Suprapubic skin (tissue), 4 donors: ENCODE measurements around the gene SLC9A9. TPM values are rescaled to one million over a fixed set of nuclear protein-coding genes. Genes with fewer than 3 reads are reported as not detected.

Experiments
- DNase-seq, 2 donors: peaks; one replicate each; pipeline ENCODE4 v3.0.0-alpha.2; 2019; ENCODE audit warnings: low spot score in 2 of 2
- H3K27ac ChIP-seq: fragments of 200-600 bp; sonication (generic); one replicate; pipeline ENCODE4 v1.5.1; 2019
- H3K27me3 ChIP-seq: fragments of 200-600 bp; sonication (generic); one replicate; pipeline ENCODE4 v1.5.1; 2019
- H3K36me3 ChIP-seq: fragments of 200-600 bp; sonication (generic); one replicate; pipeline ENCODE4 v1.5.1; 2019
- H3K4me1 ChIP-seq: fragments of 200-600 bp; sonication (generic); one replicate; pipeline ENCODE4 v1.5.1; 2019
- H3K4me3 ChIP-seq: fragments of 200-600 bp; sonication (generic); one replicate; pipeline ENCODE4 v1.5.1; 2019; ENCODE audit warnings: mild to moderate bottlenecking
- H3K9me3 ChIP-seq: fragments of 200-600 bp; sonication (generic); one replicate; pipeline ENCODE4 v1.5.1; 2019
- EP300 ChIP-seq: sonication (generic); formaldehyde crosslinking; IDR thresholded peaks from one replicate; pipeline ENCODE4 v1.6.1; 2017; ENCODE audit warnings: antibody characterized with exemption
- POLR2A ChIP-seq, 2 donors: fragments of 450-650 bp; IDR thresholded peaks; one replicate each; pipeline ENCODE4 v1.6.1; 2017; ENCODE audit warnings: antibody characterized with exemption in 2 of 2, mild to moderate bottlenecking in 2 of 2, moderate library complexity in 2 of 2
- POLR2AphosphoS5 ChIP-seq, 3 donors: sonication (generic); formaldehyde crosslinking; IDR thresholded peaks; one replicate each; pipeline ENCODE4 v1.6.1; 2017; ENCODE audit warnings: antibody characterized with exemption in 3 of 3
- WGBS: methylation state at CpG from one replicate; pipeline ENCODE4 v1.1.5; 2018; 5-methylcytosine and 5-hydroxymethylcytosine counted together
- total RNA-seq, 4 donors: library from RNA; depleted of rRNA; stranded (reverse); fragments of >200 nt; gene quantifications; one replicate each; pipeline ENCODE4 v1.1.0, GENCODE V29; 2016
- TF ChIP-seq, protein P1 (sequence below), 2 donors: fragments of 200-600 bp in 1 of 2; fragments of 450-650 bp in 1 of 2; sonication (generic) in 1 of 2; IDR thresholded peaks; one replicate each; pipeline ENCODE4 v1.5.1; 2016 to 2019; ENCODE audit warnings: antibody characterized with exemption in 2 of 2, mild to moderate bottlenecking in 1 of 2, moderate library complexity in 1 of 2

The SLC9A9 gene
- total RNA-seq, 4 donors from 2014 or later = 16.6 to 51.0 (median 30.0) TPM

DNA sequence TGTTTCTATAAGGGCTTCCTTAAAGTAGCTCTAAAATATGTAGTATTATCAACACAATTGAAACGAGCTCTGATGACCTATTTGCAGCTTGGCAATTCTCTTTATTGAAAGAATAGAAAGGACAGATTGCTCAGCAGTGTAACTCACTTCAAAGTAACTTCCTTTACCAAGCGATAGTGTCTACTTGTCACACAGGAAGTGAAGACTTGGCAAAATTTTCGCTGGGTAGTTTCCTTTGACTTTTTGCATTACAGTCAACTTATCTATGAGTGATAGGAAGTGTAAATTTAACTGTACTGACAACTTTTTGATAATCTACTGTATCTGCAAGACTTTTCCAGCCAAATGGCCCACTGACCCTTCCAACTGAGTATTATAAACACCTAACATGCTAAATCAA, 22.8 kb downstream of the SLC9A9 start:
- Histone ChIP-seq H3K4me3 (no peak overlapping the region), H3K27ac (no peak overlapping the region), H3K36me3 (no peaks in the 10 kb centered on the region), H3K27me3 (no peaks in the 10 kb centered on the region), H3K4me1 (peaks cover 9% of the 10 kb centered on the region), H3K9me3 (no peaks in the 10 kb centered on the region)
- DNase-seq = no peak
- 61% methylated on average over 3 of the region's 3 CpGs for WGBS
- no peak for TF ChIP-seq POLR2A (IDR thresholded peaks at IDR 0.05)
- no peak for TF ChIP-seq EP300
- TF ChIP-seq POLR2AphosphoS5 (IDR thresholded peaks at IDR 0.05) = no peak
- TF ChIP-seq, protein P1, sequence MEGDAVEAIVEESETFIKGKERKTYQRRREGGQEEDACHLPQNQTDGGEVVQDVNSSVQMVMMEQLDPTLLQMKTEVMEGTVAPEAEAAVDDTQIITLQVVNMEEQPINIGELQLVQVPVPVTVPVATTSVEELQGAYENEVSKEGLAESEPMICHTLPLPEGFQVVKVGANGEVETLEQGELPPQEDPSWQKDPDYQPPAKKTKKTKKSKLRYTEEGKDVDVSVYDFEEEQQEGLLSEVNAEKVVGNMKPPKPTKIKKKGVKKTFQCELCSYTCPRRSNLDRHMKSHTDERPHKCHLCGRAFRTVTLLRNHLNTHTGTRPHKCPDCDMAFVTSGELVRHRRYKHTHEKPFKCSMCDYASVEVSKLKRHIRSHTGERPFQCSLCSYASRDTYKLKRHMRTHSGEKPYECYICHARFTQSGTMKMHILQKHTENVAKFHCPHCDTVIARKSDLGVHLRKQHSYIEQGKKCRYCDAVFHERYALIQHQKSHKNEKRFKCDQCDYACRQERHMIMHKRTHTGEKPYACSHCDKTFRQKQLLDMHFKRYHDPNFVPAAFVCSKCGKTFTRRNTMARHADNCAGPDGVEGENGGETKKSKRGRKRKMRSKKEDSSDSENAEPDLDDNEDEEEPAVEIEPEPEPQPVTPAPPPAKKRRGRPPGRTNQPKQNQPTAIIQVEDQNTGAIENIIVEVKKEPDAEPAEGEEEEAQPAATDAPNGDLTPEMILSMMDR (IDR thresholded peaks at IDR 0.05) = no peak

DNA sequence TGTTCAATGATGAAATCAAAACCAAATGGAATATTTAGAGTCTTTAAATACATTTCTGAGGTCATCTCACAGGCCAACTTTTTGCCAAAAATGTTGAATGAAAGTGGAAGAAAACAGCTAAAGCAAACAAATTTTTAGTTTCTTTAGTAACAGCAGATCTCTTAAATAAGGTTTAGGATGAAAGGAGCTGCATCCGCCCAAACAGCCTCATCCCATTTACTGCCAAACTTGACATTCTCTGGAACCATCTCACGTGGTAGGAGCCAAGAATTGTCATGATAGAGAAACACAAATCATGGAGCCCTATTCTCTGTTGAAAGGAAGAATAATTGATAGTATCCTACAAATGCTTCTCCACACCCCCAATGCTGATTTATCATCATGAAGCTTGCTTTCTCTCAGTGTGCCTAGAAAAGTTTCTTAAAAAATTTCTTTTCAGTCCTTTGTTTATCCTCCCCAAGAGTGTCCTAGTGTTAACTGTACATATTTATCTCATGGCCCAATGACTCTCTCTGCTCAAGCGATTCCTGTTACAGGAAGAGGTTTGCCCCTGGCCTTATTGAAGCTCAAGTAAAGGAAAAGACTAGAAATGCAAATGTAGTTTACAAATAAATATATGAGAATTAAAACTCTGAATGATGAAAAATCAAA, 23.4 kb downstream of the SLC9A9 start:
- Histone ChIP-seq H3K27ac (no peak overlapping the region), H3K36me3 (no peaks in the 10 kb centered on the region), H3K4me3 (no peak overlapping the region), H3K9me3 (no peaks in the 10 kb centered on the region), H3K27me3 (no peaks in the 10 kb centered on the region), H3K4me1 (peaks cover 6% of the 10 kb centered on the region)
- no peak for DNase-seq
- TF ChIP-seq POLR2A (IDR thresholded peaks at IDR 0.05) = no peak
- 53% methylated on average over 3 of the region's 3 CpGs for WGBS

DNA sequence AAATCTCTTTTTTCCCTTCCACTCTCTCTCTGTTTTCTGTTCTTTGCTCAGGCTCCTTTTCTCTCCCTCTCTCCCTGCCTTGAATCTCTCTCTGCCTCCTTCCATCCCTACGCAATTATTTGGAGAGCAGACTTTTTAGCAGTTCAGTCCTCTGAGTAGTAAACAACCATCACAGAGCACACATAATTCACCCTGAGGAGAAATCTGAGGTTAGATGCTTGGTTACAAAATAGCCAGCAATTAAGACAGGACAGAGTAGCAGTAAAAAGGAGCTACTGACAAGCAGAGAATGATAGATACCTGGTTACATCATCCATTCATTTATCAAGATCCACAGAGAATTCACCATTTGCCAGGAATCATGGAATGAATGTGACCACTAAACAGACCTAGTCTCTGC, 25.5 kb downstream of the SLC9A9 start:
- H3K27me3 ChIP-seq = no peaks in the 10 kb centered on the region
- H3K36me3 ChIP-seq = no peaks in the 10 kb centered on the region
- no peak overlapping the region for H3K27ac ChIP-seq
- H3K4me1 ChIP-seq = peaks cover 6% of the 10 kb centered on the region
- no peak for DNase-seq
- TF ChIP-seq POLR2AphosphoS5 (IDR thresholded peaks at IDR 0.05) = no peak
- no peak for TF ChIP-seq EP300
- TF ChIP-seq POLR2A (IDR thresholded peaks at IDR 0.05) = no peak
- TF ChIP-seq, protein P1 (IDR thresholded peaks at IDR 0.05) = no peak
- no peak overlapping the region for H3K4me3 ChIP-seq
- WGBS = 88% methylated on average over 1 of the region's 1 CpG
- H3K9me3 ChIP-seq = no peaks in the 10 kb centered on the region

DNA sequence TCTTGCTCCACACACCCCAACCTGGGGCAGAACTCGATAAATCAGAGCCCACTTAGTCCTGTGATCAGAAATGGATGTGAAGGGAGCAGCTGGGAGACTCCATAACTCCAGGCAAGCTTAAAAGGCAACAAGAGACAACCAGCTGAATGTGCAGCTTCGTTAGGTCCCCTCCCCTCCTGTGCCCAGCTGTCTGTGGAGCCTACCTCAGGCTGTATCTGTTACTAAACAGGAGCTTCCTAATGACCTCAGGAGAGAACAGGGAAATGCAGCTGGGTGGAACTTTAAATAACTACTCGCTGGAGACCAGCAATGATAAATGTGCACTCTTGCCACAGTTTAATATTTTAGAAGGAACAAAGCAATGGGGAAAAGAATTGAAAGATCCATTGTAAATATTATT, 25.9 kb downstream of the SLC9A9 start:
- DNase-seq = no peak
- no peaks in the 10 kb centered on the region for H3K36me3 ChIP-seq
- no peak overlapping the region for H3K27ac ChIP-seq
- no peak overlapping the region for H3K4me3 ChIP-seq
- TF ChIP-seq EP300 (no peak), POLR2A (IDR thresholded peaks at IDR 0.05) (no peak), POLR2AphosphoS5 (IDR thresholded peaks at IDR 0.05) (no peak)
- TF ChIP-seq, protein P1 (IDR thresholded peaks at IDR 0.05) = no peak
- no peaks in the 10 kb centered on the region for H3K9me3 ChIP-seq
- 77% methylated on average over 3 of the region's 3 CpGs for WGBS
- H3K4me1 ChIP-seq = peaks cover 6% of the 10 kb centered on the region
- no peaks in the 10 kb centered on the region for H3K27me3 ChIP-seq

DNA sequence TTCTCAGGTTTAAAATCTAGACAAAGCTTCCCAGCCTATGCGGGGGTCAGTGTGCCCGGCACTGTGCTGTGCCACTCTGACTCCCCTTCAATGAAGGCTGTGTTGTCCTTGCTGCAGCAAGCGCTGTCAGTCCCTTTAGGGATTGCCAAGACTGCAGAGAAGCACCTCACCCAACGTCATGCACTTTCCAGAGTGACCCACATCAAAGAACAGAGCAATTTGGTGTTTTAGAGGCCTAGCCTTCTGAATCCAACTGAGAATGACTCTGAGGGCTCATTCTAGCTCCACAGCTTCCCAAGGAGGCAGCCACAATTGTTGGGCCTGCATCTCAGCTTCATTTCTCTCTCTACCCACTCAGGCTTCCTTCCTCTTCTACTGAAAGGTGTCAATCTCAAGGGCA, 26.4 kb downstream of the SLC9A9 start:
- 63% methylated on average over 4 of the region's 4 CpGs for WGBS
- no peaks in the 10 kb centered on the region for H3K9me3 ChIP-seq
- no peak for TF ChIP-seq POLR2A (IDR thresholded peaks at IDR 0.05)
- TF ChIP-seq, protein P1 (IDR thresholded peaks at IDR 0.05) = no peak
- TF ChIP-seq EP300 = no peak
- TF ChIP-seq POLR2AphosphoS5 (IDR thresholded peaks at IDR 0.05) = no peak
- peaks cover 6% of the 10 kb centered on the region for H3K4me1 ChIP-seq
- no peaks in the 10 kb centered on the region for H3K27me3 ChIP-seq
- H3K36me3 ChIP-seq = no peaks in the 10 kb centered on the region
- H3K4me3 ChIP-seq = no peak overlapping the region
- no peak overlapping the region for H3K27ac ChIP-seq
- DNase-seq = no peak
